ENCODE data around the gene RNF169. TPM values are rescaled to one million over a fixed set of nuclear protein-coding genes. Genes with fewer than 3 reads are reported as not detected.

The RNF169 gene
- total RNA-seq, 4 donors from 2014 or later = 16.2 to 26.6 (median 20.6) TPM

- TF ChIP-seq CTCF (IDR thresholded peaks at IDR 0.05) (no peak), EP300 (IDR thresholded peaks at IDR 0.05) (no peak), POLR2AphosphoS5 (IDR thresholded peaks at IDR 0.05) (no peak), POLR2A (IDR thresholded peaks at IDR 0.05; ENCODE audit: low read depth) (no peak)
- Histone ChIP-seq H3K27ac (replicated peaks in 1 of 4) (no peak within 1 kb of the TSS), H3K4me1 (peaks cover 11 to 23% (median 21%) of the 10 kb centered on the region in 4 donors), H3K27me3 (peaks cover 0 to 43% (median 7%) of the 10 kb centered on the region in 4 donors), H3K4me3 (peak within 1 kb of the TSS; percentile 46 to 54 (median 50)), H3K36me3 (no peaks in the 10 kb centered on the region), H3K9me3 (no peaks in the 10 kb centered on the region)
- intact Hi-C loops (cut with DNase I) = loop anchor here (10.0 kb wide), 1 partner anchor 237 kb away; the partner anchor contains the start of gene LIPT2
- no peak for DNase-seq (ENCODE audit: extremely low spot score)
- WGBS = 19% methylated on average over 33 of the region's 69 CpGs
These were observed 17.2 kb upstream of the RNF169 start, which contains the start of gene CHRDL2 for GRCh38 chr11:74731301-74732094. TSS of gene CHRDL2 (minus strand) at chr11:74731426. CDS start at chr11:74730888, 538 bp downstream.

DNA sequence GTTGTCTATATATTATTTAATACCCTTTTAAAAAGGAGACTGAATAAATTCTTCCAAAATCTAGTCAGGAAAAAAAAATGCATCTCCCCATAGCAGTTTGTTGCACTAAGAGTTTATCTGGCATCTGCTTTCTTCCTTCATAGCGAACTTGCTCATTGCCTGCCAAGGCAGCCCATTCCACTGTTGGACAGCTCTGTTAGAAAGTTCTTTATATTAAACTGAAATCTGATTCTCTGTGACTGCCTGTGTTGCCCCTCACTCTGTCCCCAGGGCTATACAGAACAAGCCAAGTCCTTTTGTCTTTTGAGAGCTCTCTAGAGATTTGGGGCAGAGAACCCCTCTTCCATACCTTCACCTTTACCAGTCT is 14.1 kb upstream of the RNF169 start:
- Histone ChIP-seq H3K36me3 (no peaks in the 10 kb centered on the region), H3K4me3 (no peak overlapping the region), H3K9me3 (no peaks in the 10 kb centered on the region), H3K27ac (replicated peaks in 1 of 4) (no peak overlapping the region), H3K4me1 (peaks cover 11 to 20% (median 18%) of the 10 kb centered on the region in 4 donors), H3K27me3 (peaks cover 0 to 43% (median 7%) of the 10 kb centered on the region in 4 donors)
- no peak for DNase-seq (ENCODE audit: extremely low spot score)
- TF ChIP-seq EP300 (IDR thresholded peaks at IDR 0.05) = no peak
- no peak for TF ChIP-seq POLR2AphosphoS5 (IDR thresholded peaks at IDR 0.05)
- TF ChIP-seq CTCF (IDR thresholded peaks at IDR 0.05) = no peak
- TF ChIP-seq POLR2A (IDR thresholded peaks at IDR 0.05; ENCODE audit: low read depth) = no peak
- WGBS = 29% methylated on average over 1 of the region's 1 CpG
- intact Hi-C loops (cut with DNase I) = loop anchor here (10.0 kb wide), 1 partner anchor 240 kb away; the partner anchor contains the start of gene LIPT2

GRCh38 chr11:74735365-74735928 is 13.2 kb upstream of the RNF169 start:
- DNase-seq (ENCODE audit: extremely low spot score) = no peak
- Histone ChIP-seq H3K9me3 (no peaks in the 10 kb centered on the region), H3K27ac (replicated peaks in 1 of 4) (no peak overlapping the region), H3K36me3 (no peaks in the 10 kb centered on the region), H3K4me1 (peaks cover 11 to 25% (median 20%) of the 10 kb centered on the region in 4 donors), H3K4me3 (no peak overlapping the region), H3K27me3 (peaks cover 0 to 40% (median 7%) of the 10 kb centered on the region in 4 donors)
- intact Hi-C loops (cut with DNase I) = loop anchor here (5.0 to 10.0 kb wide), 2 partner anchors 241 to 283 kb away; partner anchors contain the start of gene LIPT2
- WGBS = 91% methylated on average over 6 of the region's 6 CpGs
- TF ChIP-seq CTCF (IDR thresholded peaks at IDR 0.05) (no peak), EP300 (IDR thresholded peaks at IDR 0.05) (no peak)

GRCh38 chr11:74736031-74736430 is 12.6 kb upstream of the RNF169 start:
- WGBS = 95% methylated on average over 2 of the region's 2 CpGs
- peaks cover 6 to 19% (median 14%) of the 10 kb centered on the region in 4 donors for H3K4me1 ChIP-seq
- DNase-seq (ENCODE audit: extremely low spot score) = no peak
- H3K27me3 ChIP-seq = peaks cover 0 to 35% (median 7%) of the 10 kb centered on the region in 4 donors
- no peaks in the 10 kb centered on the region for H3K9me3 ChIP-seq
- intact Hi-C loops (cut with DNase I) = loop anchor here (5.0 to 10.0 kb wide), 2 partner anchors 241 to 284 kb away; partner anchors contain the start of gene LIPT2
- no peak overlapping the region for H3K4me3 ChIP-seq
- TF ChIP-seq POLR2A (IDR thresholded peaks at IDR 0.05; ENCODE audit: low read depth) (no peak), EP300 (IDR thresholded peaks at IDR 0.05) (no peak), POLR2AphosphoS5 (IDR thresholded peaks at IDR 0.05) (no peak), CTCF (IDR thresholded peaks at IDR 0.05) (no peak)
- H3K27ac ChIP-seq (replicated peaks in 1 of 4) = no peak overlapping the region
- no peaks in the 10 kb centered on the region for H3K36me3 ChIP-seq
